HG02571 (cell line): ENCODE data around the gene DNAJB7.
"Not testable (repeated sequence)": the region's sequence is repeated elsewhere in the genome, so short reads cannot be mapped to it uniquely, and the experiment has no call there.

ENCODE experiments used
- ATAC-seq: cut with Tn5 transposase; IDR thresholded peaks from one replicate; pipeline ENCODE4 v1.9.1; 2021; ENCODE audit warnings: mild to moderate bottlenecking, moderate library complexity; ENCODE audit not compliant: unreplicated experiment

Gene DNAJB7

DNA sequence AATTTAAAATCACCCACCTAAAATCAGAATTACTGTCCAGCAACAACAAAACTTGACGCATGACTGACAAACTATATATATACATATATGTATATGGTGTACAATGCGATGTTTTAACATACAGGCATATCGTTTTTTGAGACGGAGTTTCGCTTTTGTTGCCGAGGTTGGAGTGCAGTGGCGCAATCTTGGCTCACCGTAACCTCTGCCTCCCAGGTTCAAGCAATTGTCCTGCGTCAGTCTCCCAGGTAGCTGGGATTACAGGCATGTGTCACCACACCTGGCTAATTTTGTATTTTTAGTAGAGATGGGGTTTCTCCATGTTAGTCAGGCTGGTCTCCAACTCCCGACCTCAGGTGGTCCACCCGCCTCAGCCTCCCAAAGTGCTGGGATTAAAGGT, 16.1 kb downstream of the DNAJB7 start:
- ATAC-seq = not testable (repeated sequence)

DNA sequence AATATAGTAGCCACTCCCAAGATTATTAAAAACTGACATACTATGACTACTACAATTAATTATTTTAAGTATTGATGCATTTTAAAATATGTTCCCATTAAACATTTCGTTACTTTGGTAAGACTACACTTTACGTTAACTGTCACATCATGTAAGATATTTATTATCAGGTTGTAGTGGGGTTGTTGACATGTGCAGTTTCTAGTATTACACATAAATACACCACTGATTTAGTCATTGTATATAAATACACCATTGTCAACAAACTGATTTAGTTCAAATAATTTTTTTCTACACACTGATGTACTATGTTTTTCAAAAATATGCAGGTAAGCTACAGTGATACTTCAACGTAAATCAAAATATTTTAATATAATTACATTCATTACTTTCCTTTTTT, 17.0 kb downstream of the DNAJB7 start:
- ATAC-seq = no peak

DNA sequence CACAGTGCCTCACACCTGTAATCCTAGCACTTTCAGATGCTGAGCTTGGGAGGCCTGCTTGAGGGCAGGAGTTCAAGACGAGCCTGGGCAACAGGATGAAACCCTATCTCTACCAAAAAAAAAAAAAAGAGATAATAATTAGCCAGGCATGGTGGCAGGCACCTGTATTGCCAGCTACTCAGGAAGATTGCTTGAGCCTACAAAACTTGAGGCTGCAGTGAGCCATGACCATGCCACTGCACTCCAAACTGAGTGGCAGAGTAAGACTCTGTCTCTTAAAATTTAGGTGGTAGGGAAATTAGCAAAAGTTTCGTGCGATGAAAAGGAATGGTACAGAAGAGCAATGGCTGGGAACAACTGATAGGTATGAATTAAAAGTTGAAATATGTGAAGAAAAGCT, 23.4 kb downstream of the DNAJB7 start:
- ATAC-seq = no peak

DNA sequence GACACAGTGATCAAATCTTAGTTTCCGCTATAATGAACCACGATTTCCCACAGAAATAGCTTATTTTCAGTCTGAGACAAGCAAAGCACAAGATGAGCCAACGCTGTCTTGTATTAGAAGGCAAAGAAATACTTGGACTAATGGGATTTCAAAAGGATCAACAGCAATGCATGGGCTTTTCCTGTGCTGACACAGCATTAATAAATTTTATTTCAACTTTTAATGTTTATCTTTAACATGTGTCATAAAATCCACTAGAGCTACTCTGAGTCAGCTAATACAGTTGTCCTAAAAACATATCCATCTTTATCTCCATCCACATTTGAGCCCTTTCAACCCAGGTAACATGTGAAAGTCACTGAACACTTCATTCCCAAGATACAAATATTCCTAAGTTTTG, 27.3 kb downstream of the DNAJB7 start:
- ATAC-seq = no peak

DNA sequence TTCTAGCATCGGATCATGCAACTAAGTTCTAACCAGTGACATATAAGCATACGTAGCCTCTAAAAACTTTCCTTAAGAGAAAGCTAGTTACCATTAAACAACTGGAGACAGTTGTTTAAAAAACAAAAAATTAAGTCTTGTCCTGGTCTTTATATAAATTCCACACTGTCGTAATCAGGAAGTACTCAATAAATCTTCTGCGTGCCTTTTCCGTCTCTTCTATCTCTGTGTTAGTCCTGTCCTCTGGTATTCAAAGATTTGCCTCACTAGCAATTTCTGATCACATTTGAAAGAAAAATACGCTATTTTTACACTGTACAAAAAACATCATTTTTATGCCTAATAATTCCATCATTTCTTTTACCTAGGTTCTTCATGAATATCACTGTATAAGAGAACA, 32.8 kb downstream of the DNAJB7 start:
- ATAC-seq = no peak

DNA sequence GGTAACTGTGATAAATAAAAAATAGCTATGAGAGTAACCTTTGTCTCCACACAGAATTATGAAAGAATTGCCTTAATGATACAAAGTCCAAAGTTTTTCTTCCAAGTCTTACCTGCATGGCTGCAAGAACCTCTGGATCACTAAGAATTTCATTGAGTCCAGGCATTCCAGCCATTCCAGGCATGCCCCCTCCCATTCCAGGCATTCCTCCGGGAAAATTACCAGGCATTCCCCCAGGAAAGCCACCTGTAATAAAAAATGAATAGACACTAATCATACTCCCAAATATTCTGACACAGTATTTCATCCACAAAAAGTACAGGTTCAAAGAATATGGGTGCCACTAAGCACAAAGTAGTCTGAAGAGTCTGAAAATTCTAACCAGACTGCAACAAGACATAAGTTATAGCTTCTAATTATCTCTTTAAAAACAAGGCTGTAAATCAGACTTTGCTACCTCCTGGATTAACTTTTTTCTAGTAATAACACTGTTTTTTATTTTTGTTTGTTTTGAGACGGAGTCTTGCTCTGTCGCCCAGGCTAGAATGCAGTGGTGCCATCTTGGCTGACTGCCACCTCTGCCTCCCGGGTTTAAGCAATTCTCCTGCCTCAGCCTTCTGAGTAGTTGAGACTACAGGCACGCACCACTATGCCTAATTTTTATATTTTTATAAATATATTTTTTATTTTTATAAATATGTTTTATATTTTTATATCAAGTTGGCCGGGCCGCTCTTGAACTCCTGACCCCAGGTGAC, 34.8 kb downstream of the DNAJB7 start:
- no peak for ATAC-seq

DNA sequence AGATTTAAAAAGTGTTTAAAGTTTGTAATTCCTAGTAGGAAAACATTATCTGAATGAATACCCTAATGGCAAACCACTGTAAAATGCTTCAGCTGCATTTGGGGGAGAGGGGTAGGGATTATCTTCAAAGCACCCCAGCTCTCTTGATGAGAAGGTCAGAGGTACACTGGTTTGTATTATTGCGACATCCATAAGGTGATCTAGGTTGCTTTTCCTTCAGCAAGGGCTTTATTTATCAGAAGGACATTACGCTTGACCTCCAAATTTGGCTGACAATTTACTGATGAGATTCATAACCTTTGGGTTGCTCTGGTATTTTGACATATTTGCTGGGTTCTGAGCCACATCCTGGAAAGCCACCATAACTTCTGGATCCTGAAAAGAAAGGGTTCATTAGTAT, 35.6 kb downstream of the DNAJB7 start:
- ATAC-seq = not testable (repeated sequence)

DNA sequence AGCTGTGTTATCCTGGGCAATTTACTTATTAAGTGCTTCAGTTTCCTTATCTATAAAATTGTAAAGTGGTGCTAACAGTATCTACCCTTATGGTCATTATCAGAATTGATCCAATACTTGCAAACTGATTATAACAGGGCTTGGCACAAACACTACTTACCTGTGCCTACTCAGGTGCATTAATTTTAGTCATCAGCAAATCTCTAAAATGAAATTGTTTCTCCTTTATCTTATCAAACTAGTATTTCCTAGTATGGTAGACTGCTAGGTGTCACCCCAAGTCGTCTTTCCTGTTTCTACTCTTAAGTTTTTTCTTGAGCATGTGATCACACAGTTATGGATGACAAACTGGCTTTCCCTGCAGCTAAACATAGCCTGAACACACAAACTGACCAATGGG, 38.5 kb downstream of the DNAJB7 start:
- no peak for ATAC-seq

DNA sequence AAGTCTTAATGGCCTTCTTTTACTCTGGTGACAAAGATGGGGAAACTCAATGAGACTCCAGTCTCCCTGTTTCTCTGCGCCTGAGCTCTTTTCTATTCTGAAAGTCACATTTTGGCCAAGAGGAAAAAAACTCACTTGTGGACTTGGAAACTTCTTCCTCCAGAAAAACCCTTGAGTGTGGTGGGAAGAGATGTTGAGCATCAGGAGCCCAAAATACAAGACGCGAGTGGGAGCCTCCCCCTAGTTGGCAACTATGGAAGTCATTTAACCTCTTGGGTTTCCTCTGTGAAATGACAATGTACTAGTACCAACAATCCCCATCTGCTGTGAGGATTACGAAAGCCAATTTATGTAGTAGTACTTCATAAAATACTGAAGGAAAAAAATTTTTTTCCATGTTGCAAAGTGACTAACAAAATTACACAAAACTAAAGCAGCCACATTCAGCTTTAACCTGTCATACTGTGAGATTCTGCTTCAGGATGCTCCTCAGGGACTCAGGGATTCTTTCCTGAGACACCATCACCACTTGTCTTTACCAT, 42.2 kb downstream of the DNAJB7 start:
- no peak for ATAC-seq

DNA sequence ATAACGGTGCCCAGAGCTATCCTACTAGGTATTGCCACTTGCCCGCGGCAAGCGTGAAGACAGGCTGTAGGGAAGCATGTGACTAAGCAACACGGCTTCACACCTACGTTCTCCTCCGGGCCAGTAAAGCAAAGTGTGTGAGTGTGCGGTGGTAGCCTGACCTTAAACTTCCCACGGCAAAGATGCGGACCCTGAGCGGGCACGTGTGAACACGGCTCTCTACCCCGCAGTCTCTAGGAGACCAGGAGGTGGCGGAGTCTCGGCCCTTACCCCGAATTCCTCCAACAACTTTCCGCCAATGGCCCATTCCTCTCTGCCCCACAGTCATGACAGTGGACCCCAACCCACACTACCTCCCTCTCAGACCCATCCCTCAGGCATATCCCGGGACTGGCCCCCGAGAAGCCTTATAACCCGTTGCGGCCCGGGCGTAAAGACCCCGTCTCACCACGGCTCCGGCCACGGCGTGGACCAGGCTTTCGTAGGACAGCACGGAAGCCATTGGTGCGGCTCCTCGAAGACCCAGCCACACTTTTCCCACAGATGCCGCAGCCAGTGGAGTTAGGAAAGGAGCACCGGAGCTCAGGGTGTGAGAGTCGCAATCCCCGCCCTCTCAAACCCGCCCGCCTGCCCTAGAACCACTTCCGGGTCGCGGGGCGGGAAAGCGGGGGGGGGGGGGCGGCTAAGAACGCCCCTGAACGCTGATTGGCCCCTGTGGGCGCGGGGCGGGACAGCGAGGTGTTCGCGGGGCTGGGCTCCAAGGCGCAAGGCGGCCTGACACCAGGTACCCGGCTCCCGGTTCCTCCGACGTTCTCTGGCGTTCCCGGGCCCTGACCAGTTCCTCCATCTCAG, 42.9 kb downstream of the DNAJB7 start, which contains the start of gene SLC25A17:
Gene SLC25A17 (minus strand): TSS at position 600 of the 852 bp plus-strand sequence. CDS start 98 bp downstream, at position 502.
- peak; percentile 71 for ATAC-seq

DNA sequence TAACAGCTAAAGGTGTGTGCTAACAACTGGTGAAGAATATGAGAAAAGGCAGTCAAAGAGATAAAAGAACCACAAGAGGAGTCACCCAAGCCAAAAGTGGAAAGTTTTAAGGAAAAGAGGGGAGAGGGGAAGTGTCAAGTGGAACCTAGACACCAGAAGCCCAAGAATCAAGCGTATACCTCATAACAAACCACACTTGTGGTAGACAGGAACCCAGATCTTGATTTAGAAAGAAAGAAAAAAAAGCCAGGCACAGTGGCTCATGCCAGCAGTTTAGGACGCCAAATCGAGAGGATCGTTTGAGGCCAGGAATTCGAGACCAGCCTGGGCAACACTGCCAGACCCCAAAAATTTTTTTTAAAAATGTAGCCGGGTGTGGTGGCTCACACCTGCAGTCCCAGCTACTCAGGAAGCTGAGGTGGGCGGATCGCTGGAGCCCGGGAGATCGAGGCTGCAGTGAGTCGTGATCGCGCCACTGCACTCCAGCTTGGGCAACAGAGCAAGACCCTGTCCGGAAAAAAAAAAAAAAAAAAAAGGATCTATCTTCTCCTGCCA, 43.6 kb downstream of the DNAJB7 start:
- ATAC-seq = no peak

DNA sequence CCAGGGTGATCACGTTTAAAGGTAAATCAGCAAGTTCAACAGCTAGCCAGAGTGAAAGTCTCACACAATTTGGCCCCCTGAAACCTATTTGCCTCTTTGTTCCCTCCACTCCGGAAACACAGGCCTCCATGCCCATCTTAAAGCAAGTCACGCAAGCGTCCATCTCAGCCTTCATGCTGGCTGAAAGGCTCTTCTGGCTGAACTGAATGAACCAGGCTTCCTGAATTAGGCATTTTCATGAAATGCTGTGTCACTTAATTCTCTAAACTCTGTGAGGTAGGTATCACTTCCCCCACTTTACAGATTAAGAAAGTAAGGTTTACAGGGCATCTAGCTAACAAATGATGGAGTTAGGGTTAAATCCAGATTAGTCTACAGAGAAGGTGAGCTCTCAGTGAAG, 44.2 kb downstream of the DNAJB7 start:
- ATAC-seq = no peak

DNA sequence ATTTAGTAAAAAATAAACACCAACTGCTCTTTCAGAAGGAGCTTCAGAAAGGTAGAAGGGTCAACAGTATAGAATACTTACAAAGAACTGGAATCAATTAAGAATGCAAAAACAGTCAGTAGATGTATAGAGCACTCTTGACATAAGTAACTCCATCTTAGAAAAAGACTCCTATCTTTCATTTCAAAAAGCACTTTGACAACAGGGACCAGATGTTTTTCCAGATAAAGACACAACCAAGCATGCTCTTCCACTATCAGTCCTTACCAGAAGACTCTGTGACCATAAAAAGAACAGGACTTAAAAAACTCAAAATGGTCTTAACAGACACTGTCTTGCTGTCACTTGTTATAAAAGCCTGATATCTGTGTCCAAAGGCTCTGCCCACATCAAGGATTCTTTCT, 48.0 kb downstream of the DNAJB7 start:
- ATAC-seq = no peak
